CD14-positive monocyte (primary cell): ENCODE results near the gene ST6GALNAC2. TPM values are rescaled to one million over a fixed set of nuclear protein-coding genes. Genes with fewer than 3 reads are reported as not detected.

Source experiments
- DNase-seq, 3 donors: peaks; one replicate each; pipeline ENCODE4 v3.0.0-alpha.2; 2011 to 2022
- H2AFZ ChIP-seq: 2 replicates; pipeline ENCODE4 v1.6.0; 2012; ENCODE audit warnings: mild to moderate bottlenecking, low read depth, low read length, inconsistent platforms; ENCODE audit not compliant: insufficient read depth, poor library complexity, severe bottlenecking
- H3K27ac ChIP-seq, 2 donors: 1 replicate in 1 of 2; 2 replicates in 1 of 2; pipeline ENCODE4 v1.5.1; 2012 to 2013; ENCODE audit warnings: low read length in 2 of 2, control low read depth in 1 of 2, inconsistent platforms in 1 of 2, low read depth in 1 of 2, mild to moderate bottlenecking in 1 of 2
- H3K27me3 ChIP-seq, 2 donors: one replicate each; pipeline versions ENCODE4 v1.6.0 to v1.6.1; 2011 to 2013; ENCODE audit warnings: low read length in 2 of 2; ENCODE audit not compliant: control insufficient read depth in 2 of 2, insufficient read depth in 2 of 2
- H3K36me3 ChIP-seq, 2 donors: replicated peaks in 1 of 2; 1 replicate in 1 of 2; 2 replicates in 1 of 2; pipeline versions ENCODE4 v1.5.1 to v1.6.1; 2012 to 2013; ENCODE audit warnings: low read length in 2 of 2, control low read depth in 1 of 2, inconsistent platforms in 1 of 2, mild to moderate bottlenecking in 1 of 2; ENCODE audit not compliant: insufficient read depth in 2 of 2, control insufficient read depth in 1 of 2
- H3K4me1 ChIP-seq, 2 donors: 1 replicate in 1 of 2; 2 replicates in 1 of 2; pipeline versions ENCODE4 v1.5.1 to v1.6.1; 2012 to 2013; ENCODE audit warnings: low read length in 2 of 2, control low read depth in 1 of 2, inconsistent platforms in 1 of 2, mild to moderate bottlenecking in 1 of 2, moderate library complexity in 1 of 2; ENCODE audit not compliant: insufficient read depth in 2 of 2, control insufficient read depth in 1 of 2
- H3K4me2 ChIP-seq: replicated peaks from 2 replicates; pipeline ENCODE3; 2012; ENCODE audit warnings: low read length, moderate library complexity, mild to moderate bottlenecking; ENCODE audit not compliant: poor library complexity, severe bottlenecking; ENCODE audit errors: extremely low read depth
- H3K4me3 ChIP-seq, 3 experiments: fragments of 200-600 bp in 1 of 3; sonication (generic) in 1 of 3; replicated peaks in 1 of 3; 1 replicate in 2 of 3; 2 replicates in 1 of 3; pipeline ENCODE4 v1.5.1; 2011 to 2013; ENCODE audit warnings: low read length in 3 of 3, mild to moderate bottlenecking in 3 of 3, control low read depth in 2 of 3, low read depth in 2 of 3, inconsistent platforms in 1 of 3, moderate library complexity in 1 of 3
- H3K79me2 ChIP-seq: 2 replicates; pipeline ENCODE4 v1.6.0; 2012; ENCODE audit warnings: mild to moderate bottlenecking, control low read depth, inconsistent platforms, low read length, moderate library complexity; ENCODE audit not compliant: insufficient read depth
- H3K9ac ChIP-seq: 2 replicates; pipeline ENCODE4 v1.6.0; 2017; ENCODE audit warnings: low read length, mild to moderate bottlenecking; ENCODE audit not compliant: insufficient read depth, poor library complexity, severe bottlenecking
- H3K9me3 ChIP-seq, 2 donors: replicated peaks in 1 of 2; 1 replicate in 1 of 2; 2 replicates in 1 of 2; pipeline versions ENCODE4 v1.5.1 to v1.6.1; 2012 to 2013; ENCODE audit warnings: low read length in 2 of 2, control low read depth in 1 of 2; ENCODE audit not compliant: control insufficient read depth in 1 of 2, insufficient read depth in 1 of 2
- H4K20me1 ChIP-seq: 2 replicates; pipeline ENCODE4 v1.6.0; 2012; ENCODE audit warnings: mild to moderate bottlenecking, low read length, control low read depth, moderate library complexity; ENCODE audit not compliant: insufficient read depth
- H3K27ac Mint-ChIP-seq, 7 donors: one replicate each; pipeline ENCODE4 v1.8.0; 2020; ENCODE audit warnings: mild to moderate bottlenecking in 7 of 7, mixed read lengths in 7 of 7, moderate library complexity in 6 of 7, inconsistent platforms in 2 of 7
- H3K27me3 Mint-ChIP-seq, 3 donors: one replicate each; pipeline ENCODE4 v1.8.0; 2021 to 2022; ENCODE audit warnings: low read depth in 3 of 3, mild to moderate bottlenecking in 3 of 3, mixed read lengths in 3 of 3, moderate library complexity in 3 of 3, inconsistent platforms in 1 of 3
- H3K36me3 Mint-ChIP-seq, 2 donors: one replicate each; pipeline ENCODE4 v1.8.0; 2020; ENCODE audit warnings: mixed read lengths in 2 of 2, inconsistent platforms in 1 of 2, mild to moderate bottlenecking in 1 of 2
- H3K4me1 Mint-ChIP-seq: one replicate; pipeline ENCODE4 v1.8.0; 2020; ENCODE audit warnings: mild to moderate bottlenecking, mixed read lengths
- H3K4me3 Mint-ChIP-seq, 2 donors: one replicate each; pipeline ENCODE4 v1.8.0; 2020; ENCODE audit warnings: mild to moderate bottlenecking in 2 of 2, mixed read lengths in 2 of 2, moderate library complexity in 1 of 2
- H3K9me3 Mint-ChIP-seq, 7 donors: one replicate each; pipeline ENCODE4 v1.8.0; 2020 to 2022; ENCODE audit warnings: mixed read lengths in 7 of 7, mild to moderate bottlenecking in 6 of 7, moderate library complexity in 6 of 7, inconsistent platforms in 2 of 7
- CTCF ChIP-seq: fragments of 200-600 bp; IDR thresholded peaks from one replicate; pipeline ENCODE4 v1.8.0; 2022; ENCODE audit warnings: antibody characterized with exemption, mild to moderate bottlenecking
- WGBS: methylation state at CpG from one replicate; pipeline ENCODE4 v1.1.5; 2013; ENCODE audit warnings: missing lambda C conversion rate; ENCODE audit not compliant: insufficient coverage; 5-methylcytosine and 5-hydroxymethylcytosine counted together
- intact Hi-C, 2 donors: fragments of 100-400 bp; cut with micrococcal nuclease; formaldehyde crosslinking; loops; one replicate each; pipeline versions ENCODE4 v1.15.0 to v1.15.1; 2023
- polyA plus RNA-seq, 3 donors: library from polyadenylated mRNA; depleted of rRNA in 1 of 3; unstranded in 2 of 3; stranded (reverse) in 1 of 3; fragments of 300-500 nt in 2 of 3; fragments of >200 nt in 1 of 3; fragmentation: Illumina TruSeq in 2 of 3; gene quantifications; 1 replicate in 2 of 3; 2 replicates in 1 of 3; pipeline ENCODE4 v1.2.3, GENCODE V29; 2012 to 2021

The ST6GALNAC2 gene
- polyA plus RNA-seq, 3 donors: 8.3 to 11.8 (median 11.8) TPM

GRCh38 chr17:76542566-76542971 is 43.1 kb downstream of the ST6GALNAC2 start:
- H3K27me3 ChIP-seq: peaks cover 16 to 50% of the 10 kb centered on the region in 2 donors
- H2AFZ ChIP-seq: no peak overlapping the region
- Mint-ChIP-seq H3K4me1 (peaks cover 14% of the 10 kb centered on the region), H3K27ac (no peak overlapping the region), H3K9me3 (peaks cover 0 to 4% (median 2%) of the 10 kb centered on the region in 7 donors), H3K36me3 (peaks cover 0 to 8% of the 10 kb centered on the region in 2 donors), H3K27me3 (peaks cover 47 to 71% (median 54%) of the 10 kb centered on the region in 3 donors), H3K4me3 (peak overlapping the region in 1 of 2 donors; percentile 30)
- no peak for TF ChIP-seq CTCF
- intact Hi-C loops: no loop called here
- no peaks in the 10 kb centered on the region for H3K79me2 ChIP-seq
- H3K4me1 ChIP-seq: peaks cover 13 to 19% of the 10 kb centered on the region in 2 donors
- peaks cover 0 to 6% of the 10 kb centered on the region in 2 donors for H3K9me3 ChIP-seq
- no peaks in the 10 kb centered on the region for H4K20me1 ChIP-seq
- 96% methylated on average over 9 of the region's 10 CpGs for WGBS
- no peak overlapping the region for H3K27ac ChIP-seq
- no peaks in the 10 kb centered on the region for H3K36me3 ChIP-seq
- H3K9ac ChIP-seq: no peak overlapping the region
- no peak overlapping the region for H3K4me3 ChIP-seq
- H3K4me2 ChIP-seq: no peak overlapping the region
- DNase-seq: no peak

GRCh38 chr17:76541739-76542454 is 43.8 kb downstream of the ST6GALNAC2 start:
- Histone ChIP-seq H3K4me3 (no peak overlapping the region), H3K36me3 (no peaks in the 10 kb centered on the region), H3K9ac (no peak overlapping the region), H4K20me1 (no peaks in the 10 kb centered on the region), H3K27ac (no peak overlapping the region), H3K4me1 (peaks cover 13 to 20% of the 10 kb centered on the region in 2 donors), H3K79me2 (no peaks in the 10 kb centered on the region), H2AFZ (no peak overlapping the region), H3K27me3 (peaks cover 18 to 52% of the 10 kb centered on the region in 2 donors), H3K9me3 (peaks cover 0 to 6% of the 10 kb centered on the region in 2 donors), H3K4me2 (no peak overlapping the region)
- TF ChIP-seq CTCF: no peak
- 78% methylated on average over 4 of the region's 10 CpGs for WGBS
- DNase-seq: no peak
- peaks cover 14% of the 10 kb centered on the region for H3K4me1 Mint-ChIP-seq
- no peak overlapping the region for H3K4me3 Mint-ChIP-seq
- peak overlapping the region in 1 of 7 donors; percentile 47 for H3K27ac Mint-ChIP-seq
- H3K36me3 Mint-ChIP-seq: peaks cover under 1 to 8% of the 10 kb centered on the region in 2 donors
- H3K9me3 Mint-ChIP-seq: peaks cover 0 to 5% (median 3%) of the 10 kb centered on the region in 7 donors
- peaks cover 51 to 78% (median 60%) of the 10 kb centered on the region in 3 donors for H3K27me3 Mint-ChIP-seq
- intact Hi-C loops: no loop called here
